SHP77 treated with DMSO at 0.1 percent for 48 hours (cell line): Measurements from ENCODE around the gene MIA2.
"Not testable (repeated sequence)": the region's sequence is repeated elsewhere in the genome, so short reads cannot be mapped to it uniquely, and the experiment has no call there.

ENCODE experiments used
- DNase-seq: peaks from one replicate; lab custom pipeline; 2025; lab: John Stamatoyannopoulos, UW

MIA2 gene

GRCh38 chr14:39267608-39268005 is 33.9 kb downstream of the MIA2 start:
- DNase-seq = peak; percentile 48

- no peak for DNase-seq
Measured at GRCh38 chr14:39268393-39268792, 34.7 kb downstream of the MIA2 start.

- no peak for DNase-seq
Measured at GRCh38 chr14:39272918-39273317, 39.2 kb downstream of the MIA2 start.

DNA sequence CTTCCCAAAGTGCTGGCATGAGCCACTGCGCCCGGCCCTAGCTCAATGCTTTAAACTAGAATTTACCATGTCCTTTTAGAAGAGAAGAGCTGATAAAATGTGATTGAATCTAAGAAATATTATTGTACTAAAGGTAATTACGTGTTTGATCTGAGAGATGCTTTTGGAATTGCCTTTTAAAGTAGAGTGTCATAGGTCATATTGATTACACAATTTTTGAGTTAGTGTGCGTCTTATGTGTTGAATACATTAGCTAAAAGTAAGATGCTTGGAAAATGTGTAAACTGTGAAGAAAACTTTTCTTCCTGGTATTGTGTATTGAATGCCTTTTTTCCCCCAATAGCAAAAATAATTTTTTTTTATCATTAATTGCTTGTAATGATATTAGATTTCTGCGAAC is 41.7 kb downstream of the MIA2 start:
- no peak for DNase-seq

DNA sequence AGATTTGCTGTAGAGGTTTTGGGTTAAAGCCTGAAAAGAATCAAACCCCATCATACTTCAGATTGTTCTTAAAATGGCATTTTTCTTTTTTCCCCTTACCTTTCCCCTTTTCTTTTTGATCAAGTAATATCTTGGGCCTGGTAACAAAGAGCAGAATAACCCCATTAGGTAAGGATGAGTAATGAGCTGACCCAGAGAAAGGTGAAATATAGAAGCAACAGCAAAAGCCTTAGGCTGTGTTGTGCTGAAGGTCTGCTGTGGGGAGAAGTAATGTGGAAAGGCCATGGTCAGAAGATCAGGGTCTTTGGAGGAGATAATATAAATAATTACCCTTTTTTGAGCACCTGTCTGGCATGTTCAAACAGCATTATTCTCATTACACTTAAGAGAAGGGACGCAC is 42.3 kb downstream of the MIA2 start:
- no peak for DNase-seq

DNA sequence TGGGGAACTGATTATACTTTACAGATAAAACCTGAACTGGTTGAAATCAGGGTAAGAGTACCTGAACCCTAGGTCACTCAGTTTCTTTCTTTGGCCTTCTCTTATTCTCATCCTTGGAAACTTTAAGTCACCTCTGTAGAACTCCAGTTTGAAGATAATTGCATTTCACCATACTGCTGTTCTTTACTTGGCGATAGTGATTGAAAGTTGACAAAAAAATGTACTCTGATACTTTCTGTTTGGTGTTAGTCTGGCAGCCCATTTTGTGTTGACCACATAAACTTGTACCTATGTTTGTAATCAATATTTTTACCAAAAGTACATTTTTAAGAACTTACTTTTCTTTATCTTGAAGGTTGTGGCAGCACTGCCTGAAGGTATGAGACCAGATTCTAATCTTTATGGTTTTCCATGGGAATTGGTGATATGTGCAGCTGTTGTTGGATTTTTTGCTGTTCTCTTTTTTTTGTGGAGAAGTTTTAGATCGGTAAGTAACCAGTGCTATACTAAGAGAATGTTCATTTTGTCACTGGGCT is 42.9 kb downstream of the MIA2 start:
- no peak for DNase-seq

DNA sequence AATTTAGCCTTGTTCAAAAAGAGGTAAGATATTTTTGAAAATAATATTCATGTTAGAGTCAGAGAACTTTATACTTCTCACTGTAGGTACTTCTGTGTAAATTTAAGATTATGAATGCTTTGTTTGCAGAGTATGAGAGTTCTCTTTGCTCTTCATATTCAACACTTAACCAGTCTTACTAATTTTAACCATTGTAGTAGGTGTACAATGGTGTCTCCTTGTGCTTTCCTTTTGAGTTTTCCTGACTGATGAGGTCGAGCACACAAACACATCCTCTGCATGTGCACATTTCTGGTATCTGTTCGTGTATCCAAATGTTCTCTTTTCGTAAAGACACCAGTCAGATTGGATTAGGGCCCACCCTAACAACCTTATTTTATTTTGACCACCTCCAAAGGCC is 45.8 kb downstream of the MIA2 start:
- DNase-seq = no peak

GRCh38 chr14:39280678-39281077 is 47.0 kb downstream of the MIA2 start:
- not testable (repeated sequence) for DNase-seq

DNA sequence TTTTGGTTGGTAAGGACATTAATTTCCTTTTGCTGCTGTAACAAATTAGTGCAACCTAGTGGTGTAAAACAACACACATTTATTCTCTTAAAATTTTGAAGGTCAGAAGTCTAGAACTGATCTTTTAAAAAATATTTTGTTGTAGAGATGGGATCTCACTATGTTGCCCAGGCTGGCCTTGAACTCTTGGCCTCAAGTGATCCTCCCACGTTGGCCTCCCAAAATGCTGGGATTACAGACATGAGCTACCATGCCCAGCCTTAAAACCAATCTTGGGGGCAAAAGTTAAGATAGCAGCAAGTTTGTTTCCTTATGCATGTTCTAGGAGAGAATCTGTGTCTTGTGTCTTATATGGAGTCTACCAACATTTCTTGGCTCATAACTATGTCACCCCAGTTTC is 55.8 kb downstream of the MIA2 start:
- DNase-seq = no peak

- DNase-seq = no peak
Measured at GRCh38 chr14:39291701-39292100, 58.0 kb downstream of the MIA2 start.

DNA sequence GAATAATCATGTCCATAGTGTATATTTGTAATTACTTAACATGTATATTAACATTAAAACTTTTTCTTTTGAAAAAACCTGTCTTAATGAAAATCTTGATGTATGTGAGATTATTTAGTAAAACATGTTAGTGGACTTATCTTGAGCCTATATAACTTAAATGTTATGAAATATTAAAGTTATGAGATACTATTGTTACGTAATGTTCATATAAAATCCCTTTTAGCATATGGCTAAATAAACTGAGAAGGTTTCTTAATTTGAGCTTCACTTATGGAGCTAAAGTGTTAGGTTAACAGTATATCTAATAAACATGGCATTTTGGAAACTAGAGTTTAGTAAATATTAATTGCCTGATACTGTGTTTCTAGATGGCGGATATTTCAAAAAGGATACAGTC is 59.9 kb downstream of the MIA2 start:
- no peak for DNase-seq

GRCh38 chr14:39300389-39300788 is 66.7 kb downstream of the MIA2 start:
- not testable (repeated sequence) for DNase-seq

DNA sequence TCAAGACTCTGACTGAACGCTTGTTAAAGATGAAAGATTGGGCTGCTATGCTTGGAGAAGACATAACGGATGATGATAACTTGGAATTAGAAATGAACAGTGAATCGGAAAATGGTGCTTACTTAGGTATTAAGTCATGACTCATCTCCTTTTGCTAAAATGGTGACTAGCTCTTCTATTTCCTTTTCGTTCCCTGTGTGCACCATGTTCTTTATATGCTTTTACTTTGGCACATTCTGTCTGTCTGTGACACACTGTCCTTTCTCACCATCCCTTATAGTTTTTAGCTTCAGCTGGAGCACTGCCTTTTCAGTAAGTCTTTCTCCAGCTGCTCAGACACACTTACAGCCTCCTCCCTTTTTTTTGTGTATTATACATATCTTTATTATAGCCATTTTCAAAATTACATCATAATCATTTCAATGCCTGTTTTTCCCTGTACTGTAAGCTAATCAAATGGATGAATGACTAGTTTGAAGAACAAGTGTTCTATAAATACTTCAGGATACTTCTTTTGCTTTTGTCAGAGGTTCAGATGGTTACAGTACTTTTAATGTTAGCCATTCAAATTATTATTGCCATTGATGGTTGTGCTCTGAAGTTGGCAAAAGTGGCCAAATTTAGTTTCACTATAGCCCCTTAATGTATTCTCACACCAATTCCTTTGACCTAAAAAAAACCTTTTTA is 68.6 kb downstream of the MIA2 start:
- DNase-seq = no peak

GRCh38 chr14:39303115-39303514 is 69.4 kb downstream of the MIA2 start:
- no peak for DNase-seq

GRCh38 chr14:39307815-39308214 is 74.1 kb downstream of the MIA2 start:
- no peak for DNase-seq

DNA sequence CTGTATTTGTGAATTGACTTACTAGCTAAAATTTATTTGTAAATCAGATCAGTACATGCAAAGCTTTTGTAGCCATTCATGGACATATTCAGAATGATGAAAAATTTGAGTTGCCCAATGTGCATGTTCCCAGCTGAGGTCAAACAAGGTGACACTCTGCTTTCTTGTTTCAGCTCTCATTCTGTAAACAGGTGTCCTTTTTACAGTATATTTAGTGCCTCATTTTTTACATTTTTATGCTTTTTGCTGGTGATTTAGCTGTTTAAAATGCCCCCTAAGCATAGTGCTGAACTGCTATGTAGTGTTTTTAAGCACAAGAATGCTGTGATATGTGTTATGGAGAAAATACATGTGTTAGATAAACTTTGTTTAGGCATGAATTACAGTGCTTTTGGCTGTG is 76.3 kb downstream of the MIA2 start:
- no peak for DNase-seq

DNA sequence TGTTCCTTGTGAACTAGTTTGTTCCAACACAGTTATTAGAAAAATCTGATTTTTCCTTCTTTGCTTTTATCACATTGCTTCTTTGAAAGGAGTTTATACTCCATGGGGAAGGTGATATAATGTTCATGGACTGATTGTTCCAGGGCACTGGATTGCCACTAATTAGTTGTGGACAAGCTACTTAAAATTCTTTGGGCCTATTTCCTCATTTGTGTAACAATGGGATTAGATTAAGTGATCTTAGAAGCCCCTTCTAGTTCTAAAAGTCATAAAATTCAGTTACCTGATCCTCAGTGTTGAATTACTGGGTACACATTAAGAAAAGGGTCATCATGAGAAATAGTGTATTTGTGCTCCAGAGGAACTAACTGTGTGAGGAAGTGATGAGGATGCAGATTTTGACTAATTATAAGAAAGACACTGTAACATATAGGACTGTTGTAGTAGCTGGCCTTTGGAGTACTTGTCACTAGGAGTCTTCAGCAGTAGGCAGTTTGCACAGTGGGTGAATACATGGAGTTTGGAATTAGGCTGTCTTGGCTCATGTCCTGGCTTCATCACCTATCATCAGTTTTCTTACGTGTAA is 82.2 kb downstream of the MIA2 start:
- DNase-seq = no peak

DNA sequence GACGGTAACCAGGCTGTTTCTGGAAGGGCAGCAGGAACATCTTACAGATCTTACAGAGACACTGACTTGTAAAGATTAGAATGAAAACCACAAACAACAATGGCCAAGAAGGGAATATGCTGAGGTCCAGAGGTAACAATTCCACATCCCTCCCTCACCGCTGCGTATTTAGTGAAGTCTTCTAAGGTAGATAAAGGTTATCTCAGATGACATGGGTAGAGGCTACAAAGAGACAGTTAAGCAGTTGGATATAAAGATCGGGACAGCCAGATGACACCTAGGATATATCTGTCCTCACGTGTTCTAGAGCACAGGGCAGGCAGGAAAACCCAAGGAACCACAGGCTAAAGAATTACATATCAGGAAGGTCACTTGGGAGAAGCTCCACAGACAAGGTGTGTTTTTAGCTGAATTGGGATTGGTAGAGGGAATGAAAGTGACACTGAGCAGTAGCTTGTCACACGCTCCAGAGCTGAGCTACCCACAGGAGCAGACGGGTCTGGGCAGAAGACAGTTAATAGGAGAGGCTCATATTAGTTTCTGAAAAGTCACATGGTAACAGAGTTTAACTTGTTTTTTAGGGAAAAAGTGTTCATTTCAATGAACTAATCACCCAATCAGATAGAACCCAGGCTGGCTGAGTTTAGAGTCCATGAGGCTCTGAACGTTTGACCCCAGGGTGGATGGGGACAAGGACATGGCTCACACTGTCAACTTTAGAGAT is 83.3 kb downstream of the MIA2 start:
- no peak for DNase-seq

GRCh38 chr14:39318574-39318973 is 84.9 kb downstream of the MIA2 start:
- DNase-seq = no peak

- no peak for DNase-seq
Measured at GRCh38 chr14:39319381-39319780, 85.7 kb downstream of the MIA2 start.

DNA sequence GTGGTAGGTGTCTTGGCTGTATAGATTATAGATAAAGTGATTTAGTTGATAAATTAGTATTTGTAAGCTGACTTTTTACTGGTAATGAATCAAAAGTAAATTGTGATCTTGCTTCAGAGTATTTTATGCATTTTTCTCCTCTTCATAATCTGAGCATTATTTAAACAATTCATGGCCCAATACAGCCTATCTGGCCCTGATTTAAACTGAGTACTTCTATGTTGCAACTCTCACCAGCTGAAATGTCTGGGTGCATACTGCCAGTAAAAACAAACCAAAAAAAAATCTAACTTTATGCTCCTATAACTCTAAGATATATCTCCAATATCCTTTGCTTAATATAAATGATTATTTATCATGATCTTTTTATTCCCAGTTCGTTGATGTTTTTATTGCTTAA is 86.6 kb downstream of the MIA2 start:
- no peak for DNase-seq

DNA sequence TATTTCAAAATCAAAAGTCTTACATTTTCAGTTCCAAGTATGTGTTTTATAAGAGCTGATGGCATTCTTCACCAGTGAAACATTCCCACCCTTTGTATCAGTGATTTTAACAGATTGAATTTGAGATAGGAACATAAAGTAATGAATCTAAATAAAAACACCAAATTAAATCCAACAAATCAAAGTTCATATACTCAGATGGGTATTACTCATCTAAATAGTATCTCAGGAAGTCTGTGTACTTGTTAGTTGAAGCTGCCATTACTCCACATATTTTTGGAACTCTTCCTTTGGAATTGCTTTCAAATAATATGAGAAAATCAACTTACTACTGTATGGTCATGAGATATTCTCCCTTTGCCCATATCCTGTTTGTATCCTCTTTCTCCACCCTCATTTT is 89.1 kb downstream of the MIA2 start:
- DNase-seq = no peak

- DNase-seq = no peak
Measured at GRCh38 chr14:39324097-39324496, 90.4 kb downstream of the MIA2 start.
